ENCODE data around the gene MAGIX.
A peak's percentile ranks its signal among the peaks of the same experiment; 100 is the strongest.
"Not testable (repeated sequence)": the region's sequence is repeated elsewhere in the genome, so short reads cannot be mapped to it uniquely, and the experiment has no call there.

Gene MAGIX

GRCh38 chrX:49162620-49163019 lies at the start of gene MAGIX:
Gene MAGIX (plus strand): TSS chrX:49162758. CDS start chrX:49162890, 132 bp downstream.
- no peak for DNase-seq

- DNase-seq: no peak
These were observed 46.5 kb upstream of the MAGIX start for GRCh38 chrX:49116076-49116475.

GRCh38 chrX:49116716-49117115 lies 45.8 kb upstream of the MAGIX start:
- DNase-seq: no peak

GRCh38 chrX:49117581-49117980 lies 45.0 kb upstream of the MAGIX start:
- no peak for DNase-seq

GRCh38 chrX:49120091-49120490 lies 42.5 kb upstream of the MAGIX start:
- no peak for DNase-seq

- DNase-seq: no peak
These were observed 40.1 kb upstream of the MAGIX start for GRCh38 chrX:49122499-49122898.

GRCh38 chrX:49127742-49128258 lies 34.8 kb upstream of the MAGIX start:
- DNase-seq: peak in 1 of 2 donors; percentile 13

GRCh38 chrX:49129427-49129826 lies 33.1 kb upstream of the MAGIX start:
- peak in 1 of 2 donors; percentile 7 for DNase-seq

GRCh38 chrX:49132275-49132674 lies 30.3 kb upstream of the MAGIX start:
- DNase-seq: not testable (repeated sequence)

- no peak for DNase-seq
These were observed 28.8 kb upstream of the MAGIX start for GRCh38 chrX:49133759-49134158.

- DNase-seq: no peak
These were observed 25.1 kb upstream of the MAGIX start for GRCh38 chrX:49137492-49137891.

GRCh38 chrX:49139713-49140112 lies 22.8 kb upstream of the MAGIX start:
- DNase-seq: no peak

- peak in 1 of 2 donors; percentile 15 for DNase-seq
These were observed 20.3 kb upstream of the MAGIX start for GRCh38 chrX:49142264-49142663.

GRCh38 chrX:49143154-49143553 lies 19.4 kb upstream of the MAGIX start:
- DNase-seq: not testable (repeated sequence)

GRCh38 chrX:49147282-49147681 lies 15.3 kb upstream of the MAGIX start:
- DNase-seq: no peak

GRCh38 chrX:49147936-49148335 lies 14.6 kb upstream of the MAGIX start:
- DNase-seq: no peak

- DNase-seq: not testable (repeated sequence)
These were observed 14.0 kb upstream of the MAGIX start for GRCh38 chrX:49148390-49149100.

- not testable (repeated sequence) for DNase-seq
These were observed 13.3 kb upstream of the MAGIX start for GRCh38 chrX:49149291-49149690.

GRCh38 chrX:49153467-49153866 lies 9.1 kb upstream of the MAGIX start:
- no peak for DNase-seq

- peak; percentile 41 to 58 for DNase-seq
These were observed 7.2 kb upstream of the MAGIX start for GRCh38 chrX:49155243-49155899.

GRCh38 chrX:49155900-49156837 lies 6.4 kb upstream of the MAGIX start:
- peak; percentile 89 for DNase-seq

- DNase-seq: no peak
These were observed 5.4 kb upstream of the MAGIX start for GRCh38 chrX:49157194-49157593.

- no peak for DNase-seq
These were observed 1.6 kb upstream of the MAGIX start for GRCh38 chrX:49160908-49161307.
